Stimulated activated naive B cell treated with anti-CD40 and anti-IgM and Interleukin-4, amounts not matched to agents 10 μg/mL and 1 μg/mL and 100 μg/mL, for 72 hours (primary cell): ENCODE results near the gene BICC1.

Experiments used
- ATAC-seq, 2 donors: fragments of 150-1000 bp; cut with Tn5 transposase; replicated peaks; 2 replicates each; pipeline ENCODE4 v1.10.0; 2021; ENCODE audit warnings: moderate library complexity in 1 of 2
- DNase-seq: peaks from one replicate; pipeline ENCODE4 v3.0.0; 2021
- H3K27ac Mint-ChIP-seq: one replicate; pipeline ENCODE4 v1.8.0; 2022; ENCODE audit warnings: mild to moderate bottlenecking, mixed read lengths
- H3K27me3 Mint-ChIP-seq, 2 donors: one replicate each; pipeline ENCODE4 v1.8.0; 2022; ENCODE audit warnings: mixed read lengths in 2 of 2
- H3K36me3 Mint-ChIP-seq, 2 donors: one replicate each; pipeline ENCODE4 v1.8.0; 2022; ENCODE audit warnings: mixed read lengths in 2 of 2, mild to moderate bottlenecking in 1 of 2
- H3K4me1 Mint-ChIP-seq, 2 donors: one replicate each; pipeline ENCODE4 v1.8.0; 2022; ENCODE audit warnings: mixed read lengths in 2 of 2, mild to moderate bottlenecking in 1 of 2
- H3K4me3 Mint-ChIP-seq, 2 donors: one replicate each; pipeline ENCODE4 v1.8.0; 2022; ENCODE audit warnings: mild to moderate bottlenecking in 2 of 2, mixed read lengths in 2 of 2, moderate library complexity in 1 of 2
- H3K9me3 Mint-ChIP-seq, 2 donors: one replicate each; pipeline ENCODE4 v1.8.0; 2022; ENCODE audit warnings: mixed read lengths in 2 of 2, mild to moderate bottlenecking in 1 of 2

BICC1 gene

DNA sequence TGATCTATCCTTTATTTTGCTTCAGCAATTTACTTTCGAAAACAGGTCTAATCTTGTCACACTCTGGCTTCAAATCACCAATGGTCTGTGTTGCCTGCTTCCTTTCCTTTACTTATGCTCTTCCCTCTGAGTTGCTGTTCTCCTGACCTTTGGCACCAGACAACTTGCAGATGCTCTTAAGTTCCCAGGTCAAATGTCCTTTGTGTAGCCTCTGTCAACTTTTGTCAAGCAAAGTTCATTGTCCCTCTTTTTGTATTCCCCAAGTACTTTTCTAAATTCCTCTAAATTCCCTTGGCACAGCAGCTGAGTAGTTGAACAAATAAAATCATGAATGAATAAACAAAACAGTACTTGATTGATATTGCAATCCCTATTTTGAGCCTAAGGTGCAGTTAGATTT, 289.4 kb downstream of the BICC1 start:
- no peaks in the 10 kb centered on the region for H3K27me3 Mint-ChIP-seq

DNA sequence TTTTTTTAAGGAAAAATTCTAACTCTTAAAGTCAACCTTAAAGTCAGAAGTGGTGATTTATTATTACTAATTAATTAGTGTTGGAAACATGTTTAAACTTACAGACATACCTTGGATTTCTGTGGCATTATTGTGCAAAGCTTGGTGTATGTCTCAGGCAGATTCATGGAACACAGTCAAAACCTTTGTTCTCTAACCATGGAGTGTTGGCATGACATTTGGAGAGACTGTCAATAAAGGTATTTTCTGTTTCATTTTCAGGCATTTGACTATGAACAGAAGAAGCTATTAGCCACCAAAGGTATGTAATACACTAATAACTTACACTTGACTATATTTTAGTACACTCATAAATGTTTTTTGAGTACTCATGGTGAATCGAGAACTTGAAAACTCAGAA, 293.7 kb downstream of the BICC1 start:
- Mint-ChIP-seq H3K27ac (no peak overlapping the region), H3K4me1 (no peaks in the 10 kb centered on the region), H3K36me3 (no peaks in the 10 kb centered on the region), H3K27me3 (no peaks in the 10 kb centered on the region), H3K9me3 (no peaks in the 10 kb centered on the region), H3K4me3 (no peak overlapping the region)
- no peak for ATAC-seq
- no peak for DNase-seq

More for the DNA sequence above, 289.4 kb downstream of the BICC1 start:
- ATAC-seq: no peak
- Mint-ChIP-seq H3K4me3 (no peak overlapping the region), H3K27ac (no peak overlapping the region), H3K9me3 (no peaks in the 10 kb centered on the region), H3K4me1 (no peaks in the 10 kb centered on the region), H3K36me3 (no peaks in the 10 kb centered on the region)
- DNase-seq: no peak

GRCh38 chr10:58806970-58807628, 294.4 kb downstream of the BICC1 start:
- no peak for ATAC-seq
- Mint-ChIP-seq H3K4me1 (no peaks in the 10 kb centered on the region), H3K27me3 (no peaks in the 10 kb centered on the region), H3K4me3 (no peak overlapping the region), H3K36me3 (no peaks in the 10 kb centered on the region), H3K9me3 (no peaks in the 10 kb centered on the region), H3K27ac (no peak overlapping the region)
- DNase-seq: no peak

GRCh38 chr10:58807629-58808022, 295.0 kb downstream of the BICC1 start:
- Mint-ChIP-seq H3K4me1 (no peaks in the 10 kb centered on the region), H3K4me3 (no peak overlapping the region), H3K36me3 (no peaks in the 10 kb centered on the region), H3K9me3 (no peaks in the 10 kb centered on the region), H3K27me3 (no peaks in the 10 kb centered on the region), H3K27ac (no peak overlapping the region)
- no peak for DNase-seq
- ATAC-seq: no peak

GRCh38 chr10:58810751-58811150, 298.1 kb downstream of the BICC1 start:
- Mint-ChIP-seq H3K27ac (no peak overlapping the region), H3K4me1 (no peaks in the 10 kb centered on the region), H3K9me3 (no peaks in the 10 kb centered on the region), H3K4me3 (no peak overlapping the region), H3K36me3 (no peaks in the 10 kb centered on the region), H3K27me3 (no peaks in the 10 kb centered on the region)
- ATAC-seq: no peak
- DNase-seq: no peak

- ATAC-seq: no peak
- H3K36me3 Mint-ChIP-seq: no peaks in the 10 kb centered on the region
- DNase-seq: no peak
- H3K27ac Mint-ChIP-seq: no peak overlapping the region
- no peaks in the 10 kb centered on the region for H3K9me3 Mint-ChIP-seq
- no peaks in the 10 kb centered on the region for H3K4me1 Mint-ChIP-seq
- H3K4me3 Mint-ChIP-seq: no peak overlapping the region
- no peaks in the 10 kb centered on the region for H3K27me3 Mint-ChIP-seq
Observed at GRCh38 chr10:58813573-58813972, 300.9 kb downstream of the BICC1 start.

DNA sequence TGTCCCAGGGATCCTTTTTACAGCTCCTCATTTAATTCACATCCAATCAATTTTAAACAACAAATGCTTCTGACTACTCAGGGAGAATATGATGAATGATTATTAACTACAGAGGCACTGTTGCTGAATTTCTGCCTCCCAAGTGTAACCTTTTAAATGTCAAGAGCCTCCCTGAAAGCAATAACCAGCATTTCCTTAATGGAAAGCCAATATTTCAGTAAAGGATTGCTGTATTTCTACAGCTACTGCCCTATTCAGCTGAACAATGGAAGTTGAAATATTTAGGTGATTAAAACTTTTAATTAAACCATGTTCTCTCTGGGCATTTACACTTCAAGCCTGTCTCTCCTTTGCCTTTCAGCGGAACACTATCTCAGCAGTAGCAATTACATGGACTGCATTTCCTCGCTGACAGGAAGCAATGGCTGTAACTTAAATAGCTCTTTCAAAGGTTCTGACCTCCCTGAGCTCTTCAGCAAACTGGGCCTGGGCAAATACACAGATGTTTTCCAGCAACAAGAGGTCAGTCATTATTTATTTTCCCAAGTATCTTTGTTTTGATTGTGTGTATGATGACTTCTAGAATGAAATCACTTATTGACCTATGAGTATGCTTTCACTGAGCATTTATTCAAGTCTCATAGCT, 304.7 kb downstream of the BICC1 start:
- Mint-ChIP-seq H3K27me3 (no peaks in the 10 kb centered on the region), H3K9me3 (no peaks in the 10 kb centered on the region), H3K27ac (no peak overlapping the region), H3K36me3 (no peaks in the 10 kb centered on the region), H3K4me1 (no peaks in the 10 kb centered on the region), H3K4me3 (no peak overlapping the region)
- DNase-seq: no peak
- no peak for ATAC-seq

DNA sequence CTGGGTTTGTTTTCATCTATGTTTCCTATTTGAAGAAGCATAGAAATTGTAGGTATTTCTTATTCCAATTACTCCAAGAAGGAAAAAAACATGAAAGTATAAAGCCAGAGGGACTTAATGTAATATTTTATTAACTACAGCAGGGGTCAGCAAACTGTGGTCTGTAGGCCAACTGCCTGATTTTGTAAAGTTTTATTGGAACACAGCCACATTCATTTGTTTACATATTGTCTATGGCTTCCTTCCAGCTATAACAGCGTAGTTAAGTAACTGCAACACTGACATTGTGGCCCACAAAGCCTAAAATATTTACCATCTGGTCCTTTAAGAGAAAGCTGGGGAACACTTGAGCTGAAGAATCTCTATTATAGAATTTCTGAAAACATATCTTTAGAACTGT, 306.2 kb downstream of the BICC1 start:
- Mint-ChIP-seq H3K27ac (no peak overlapping the region), H3K36me3 (no peaks in the 10 kb centered on the region), H3K27me3 (no peaks in the 10 kb centered on the region), H3K9me3 (no peaks in the 10 kb centered on the region), H3K4me3 (no peak overlapping the region), H3K4me1 (no peaks in the 10 kb centered on the region)
- no peak for DNase-seq
- no peak for ATAC-seq

DNA sequence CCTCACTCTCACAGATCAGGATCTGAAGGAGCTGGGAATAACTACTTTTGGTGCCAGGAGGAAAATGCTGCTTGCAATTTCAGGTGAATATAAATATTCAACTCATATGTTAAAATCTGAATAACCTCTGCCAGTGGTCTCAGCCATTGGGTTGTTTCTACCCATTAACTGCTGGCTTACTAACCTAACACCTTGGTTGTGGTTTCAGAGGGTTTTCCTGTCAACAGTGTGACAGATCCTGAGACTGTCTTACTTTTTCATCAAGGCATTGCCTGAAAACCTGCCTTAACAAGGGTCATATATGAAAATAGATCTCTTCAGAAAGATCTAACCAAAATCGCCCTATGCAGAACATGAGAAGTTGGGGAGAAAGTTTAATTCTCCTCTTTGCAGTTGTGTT, 307.7 kb downstream of the BICC1 start:
- ATAC-seq (no peak), DNase-seq (no peak)
- no peak overlapping the region for H3K4me3 Mint-ChIP-seq
- no peaks in the 10 kb centered on the region for H3K9me3 Mint-ChIP-seq
- no peaks in the 10 kb centered on the region for H3K36me3 Mint-ChIP-seq
- no peak overlapping the region for H3K27ac Mint-ChIP-seq
- no peaks in the 10 kb centered on the region for H3K27me3 Mint-ChIP-seq
- H3K4me1 Mint-ChIP-seq: no peaks in the 10 kb centered on the region

GRCh38 chr10:58820861-58821751, 308.4 kb downstream of the BICC1 start:
- H3K27ac Mint-ChIP-seq: no peak overlapping the region
- no peaks in the 10 kb centered on the region for H3K27me3 Mint-ChIP-seq
- ATAC-seq (no peak), DNase-seq (no peak)
- no peaks in the 10 kb centered on the region for H3K36me3 Mint-ChIP-seq
- H3K9me3 Mint-ChIP-seq: no peaks in the 10 kb centered on the region
- no peaks in the 10 kb centered on the region for H3K4me1 Mint-ChIP-seq
- no peak overlapping the region for H3K4me3 Mint-ChIP-seq

GRCh38 chr10:58821752-58822056, 309.0 kb downstream of the BICC1 start:
- Mint-ChIP-seq H3K27ac (no peak overlapping the region), H3K36me3 (no peaks in the 10 kb centered on the region), H3K9me3 (no peaks in the 10 kb centered on the region), H3K4me1 (no peaks in the 10 kb centered on the region), H3K4me3 (no peak overlapping the region), H3K27me3 (no peaks in the 10 kb centered on the region)
- DNase-seq: no peak
- ATAC-seq: no peak

DNA sequence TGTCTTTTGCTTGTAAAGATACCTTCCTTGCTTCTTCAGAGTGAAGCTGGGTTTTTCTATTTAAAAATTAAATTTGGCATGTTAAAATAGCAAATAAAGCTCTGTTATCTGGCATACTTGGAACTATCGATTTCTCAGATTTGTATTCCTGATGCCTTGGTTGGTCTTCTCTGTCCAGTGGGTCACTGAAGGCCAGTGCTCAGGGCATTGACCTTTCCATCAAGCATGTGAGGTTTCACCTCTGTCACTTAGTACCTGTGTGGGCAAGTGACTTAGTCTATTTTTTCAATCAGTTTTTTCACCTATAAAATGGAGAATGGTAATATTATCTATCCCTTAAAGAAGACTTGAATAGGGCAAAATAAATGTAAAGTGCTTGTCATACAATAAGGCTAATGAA, 311.3 kb downstream of the BICC1 start:
- H3K4me3 Mint-ChIP-seq: no peak overlapping the region
- H3K4me1 Mint-ChIP-seq: no peaks in the 10 kb centered on the region
- no peak for DNase-seq
- no peaks in the 10 kb centered on the region for H3K27me3 Mint-ChIP-seq
- no peak overlapping the region for H3K27ac Mint-ChIP-seq
- no peak for ATAC-seq
- no peaks in the 10 kb centered on the region for H3K36me3 Mint-ChIP-seq
- no peaks in the 10 kb centered on the region for H3K9me3 Mint-ChIP-seq

GRCh38 chr10:58824396-58824795, 311.7 kb downstream of the BICC1 start:
- Mint-ChIP-seq H3K36me3 (no peaks in the 10 kb centered on the region), H3K27ac (no peak overlapping the region), H3K27me3 (no peaks in the 10 kb centered on the region), H3K4me3 (no peak overlapping the region), H3K9me3 (no peaks in the 10 kb centered on the region), H3K4me1 (no peaks in the 10 kb centered on the region)
- ATAC-seq (no peak), DNase-seq (no peak)

DNA sequence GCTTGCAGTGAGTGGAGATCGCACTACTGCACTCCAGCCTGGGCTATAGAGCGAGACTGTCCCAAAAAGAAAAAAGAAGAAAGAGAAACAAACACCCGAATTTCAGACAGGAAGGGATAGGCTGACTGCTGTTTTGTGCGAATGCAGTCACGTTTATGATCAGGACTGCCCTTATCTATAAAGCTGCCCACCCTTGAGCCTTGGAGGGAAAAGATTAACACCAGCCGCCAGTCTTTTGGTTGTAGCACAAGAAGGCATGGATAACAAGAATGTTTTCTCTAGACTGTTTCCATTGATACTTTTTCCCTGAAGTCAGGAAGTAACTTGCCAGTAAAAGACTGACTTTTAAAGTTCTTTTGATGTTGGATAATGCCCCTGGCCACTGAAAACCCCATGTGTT, 314.0 kb downstream of the BICC1 start:
- Mint-ChIP-seq H3K4me1 (no peaks in the 10 kb centered on the region), H3K9me3 (no peaks in the 10 kb centered on the region), H3K4me3 (no peak overlapping the region), H3K27ac (no peak overlapping the region), H3K27me3 (no peaks in the 10 kb centered on the region), H3K36me3 (no peaks in the 10 kb centered on the region)
- no peak for ATAC-seq
- DNase-seq: no peak

DNA sequence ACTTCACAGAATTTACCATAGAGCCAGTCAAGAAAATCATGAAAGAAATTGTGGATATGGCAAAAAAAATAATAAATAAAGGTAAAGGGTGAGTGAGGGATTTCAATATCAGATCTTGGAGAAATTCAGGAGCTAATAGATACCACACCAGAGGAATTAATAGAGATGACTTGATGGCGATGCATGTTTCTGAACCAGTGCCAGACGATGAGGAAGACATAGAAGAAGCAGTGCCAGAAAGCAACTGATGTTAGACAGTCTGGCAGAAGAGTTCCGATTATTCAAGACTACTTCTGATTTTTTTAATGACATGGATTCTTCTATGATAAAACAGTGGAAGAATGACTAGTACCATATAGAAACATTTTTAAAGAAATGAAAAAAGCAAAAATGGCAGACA, 314.7 kb downstream of the BICC1 start:
- ATAC-seq (no peak), DNase-seq (no peak)
- Mint-ChIP-seq H3K36me3 (no peaks in the 10 kb centered on the region), H3K27me3 (no peaks in the 10 kb centered on the region), H3K27ac (no peak overlapping the region), H3K4me1 (no peaks in the 10 kb centered on the region), H3K9me3 (no peaks in the 10 kb centered on the region), H3K4me3 (no peak overlapping the region)
